Suprapubic skin (tissue), 3 donors: ENCODE results near the gene SERHL2.

Source experiments
- CTCF ChIP-seq, 2 donors: fragments of 200-600 bp in 1 of 2; fragments of 450-650 bp in 1 of 2; sonication (generic) in 1 of 2; IDR thresholded peaks; one replicate each; pipeline ENCODE4 v1.5.1; 2016 to 2019; ENCODE audit warnings: antibody characterized with exemption in 2 of 2, mild to moderate bottlenecking in 1 of 2, moderate library complexity in 1 of 2
- EP300 ChIP-seq: sonication (generic); formaldehyde crosslinking; IDR thresholded peaks from one replicate; pipeline ENCODE4 v1.6.1; 2017; ENCODE audit warnings: antibody characterized with exemption

GRCh38 chr22:42581762-42582716 lies 28.3 kb downstream of the SERHL2 start:
- TF ChIP-seq EP300 (no peak), CTCF (IDR thresholded peaks at IDR 0.05) (no peak)
